ENCODE results near the gene MRPL3.
A peak's percentile ranks its signal among the peaks of the same experiment; 100 is the strongest.
"Not testable (repeated sequence)": the region's sequence is repeated elsewhere in the genome, so short reads cannot be mapped to it uniquely, and the experiment has no call there.

MRPL3 gene

DNA sequence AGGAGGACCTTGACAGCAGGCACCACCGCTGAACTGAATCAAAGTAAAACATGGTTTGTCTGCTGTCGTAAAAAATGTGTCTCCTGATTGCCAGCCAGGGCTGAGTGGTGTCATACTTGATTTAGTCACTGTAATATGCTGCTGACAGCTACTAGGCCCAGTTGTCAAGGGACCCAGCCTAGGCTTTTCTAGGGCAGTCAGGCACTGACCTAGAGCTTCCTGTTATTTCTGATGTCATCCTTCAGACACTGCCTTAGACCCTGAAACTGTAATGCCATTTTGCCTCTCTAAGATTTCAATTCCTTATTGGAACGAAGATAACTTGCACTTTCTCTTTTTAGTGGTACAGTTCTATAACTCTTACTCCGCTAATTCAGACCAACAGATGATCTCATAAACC, 2.6 kb upstream of the MRPL3 start:
- no peak for DNase-seq
- in situ Hi-C loops (cut with MboI; ENCODE audit: low pct_unique_long_range_greater_than_20kb, low sequenced_read_pairs), result no loop called here

DNA sequence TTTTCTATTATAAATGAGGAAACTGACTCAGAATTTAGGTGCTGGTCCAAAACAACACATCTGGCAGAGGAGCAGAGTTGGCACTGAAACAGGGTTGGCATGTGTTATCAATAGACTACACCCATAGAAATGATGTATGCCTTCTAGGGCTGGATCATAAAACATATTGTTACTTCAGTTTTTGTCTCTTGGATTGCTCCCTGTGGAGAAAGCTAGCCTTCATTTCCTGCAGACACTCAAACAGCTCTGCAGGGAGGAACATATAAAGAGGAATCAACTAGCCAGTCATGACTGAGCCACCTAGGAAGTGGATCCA, 507 bp upstream of the MRPL3 start:
- no peak for DNase-seq
- in situ Hi-C loops (cut with MboI; ENCODE audit: low pct_unique_long_range_greater_than_20kb, low sequenced_read_pairs), result no loop called here

DNA sequence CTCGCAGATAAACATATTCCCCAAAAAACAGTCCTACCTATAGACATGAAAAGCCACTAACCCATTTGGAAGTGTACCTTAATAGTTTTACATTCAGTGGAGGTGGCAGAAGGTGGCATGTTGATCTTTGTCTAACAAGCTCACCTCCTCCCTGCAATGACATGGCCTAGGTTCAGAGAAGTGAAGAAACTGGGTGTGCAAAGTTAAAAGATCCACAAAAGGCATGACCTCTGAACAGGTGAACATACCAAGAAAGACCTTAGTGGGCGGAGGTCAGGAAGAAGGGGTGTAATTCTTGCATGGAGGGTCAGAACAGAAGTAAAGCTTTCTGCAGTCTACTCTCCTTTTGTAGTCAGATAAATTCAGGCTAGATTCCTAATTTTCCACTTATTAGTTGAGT, 822 bp downstream of the MRPL3 start:
- in situ Hi-C loops (cut with MboI; ENCODE audit: low pct_unique_long_range_greater_than_20kb, low sequenced_read_pairs), result no loop called here
- DNase-seq, result peak; percentile 36

DNA sequence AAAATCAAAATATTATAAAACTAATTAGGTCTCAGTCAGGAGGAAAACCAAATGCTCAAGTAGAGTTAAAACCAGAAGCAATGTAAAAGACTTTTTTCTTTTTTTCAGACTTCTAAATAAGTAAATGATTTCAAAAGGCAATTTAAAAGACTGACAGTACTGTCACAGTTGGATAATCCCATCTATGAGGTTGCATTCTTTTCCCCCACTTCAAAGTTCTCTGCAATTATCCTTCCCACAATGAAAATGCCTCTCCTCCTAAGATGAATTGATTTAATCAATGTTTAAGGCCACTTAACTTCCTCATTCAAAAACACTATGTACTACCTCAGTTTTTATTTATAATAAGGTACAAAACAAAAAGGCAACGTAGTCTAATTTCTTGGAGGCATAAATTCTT, 8.1 kb downstream of the MRPL3 start:
- peak; percentile 10 for DNase-seq
- in situ Hi-C loops (cut with MboI; ENCODE audit: low pct_unique_long_range_greater_than_20kb, low sequenced_read_pairs), result no loop called here

DNA sequence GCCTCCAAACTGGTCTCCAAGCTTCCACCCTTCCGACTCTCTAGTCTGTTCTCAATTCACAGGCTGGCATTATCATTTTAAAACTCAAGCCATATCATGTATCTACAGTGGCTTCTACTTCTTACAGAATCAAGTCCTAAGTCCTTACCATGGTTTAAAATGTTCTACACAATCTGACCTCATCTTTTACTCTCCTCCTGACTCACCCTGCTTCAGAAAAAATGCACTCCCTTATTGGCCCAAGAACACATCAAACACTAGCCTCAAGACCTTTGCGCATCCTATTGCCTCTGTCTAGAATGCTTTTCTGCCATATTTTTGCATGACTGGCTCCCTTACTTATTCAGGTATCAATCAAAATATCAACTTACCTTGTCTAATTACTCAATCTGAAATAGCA, 11.0 kb downstream of the MRPL3 start:
- in situ Hi-C loops (cut with MboI; ENCODE audit: low pct_unique_long_range_greater_than_20kb, low sequenced_read_pairs), result no loop called here
- no peak for DNase-seq

DNA sequence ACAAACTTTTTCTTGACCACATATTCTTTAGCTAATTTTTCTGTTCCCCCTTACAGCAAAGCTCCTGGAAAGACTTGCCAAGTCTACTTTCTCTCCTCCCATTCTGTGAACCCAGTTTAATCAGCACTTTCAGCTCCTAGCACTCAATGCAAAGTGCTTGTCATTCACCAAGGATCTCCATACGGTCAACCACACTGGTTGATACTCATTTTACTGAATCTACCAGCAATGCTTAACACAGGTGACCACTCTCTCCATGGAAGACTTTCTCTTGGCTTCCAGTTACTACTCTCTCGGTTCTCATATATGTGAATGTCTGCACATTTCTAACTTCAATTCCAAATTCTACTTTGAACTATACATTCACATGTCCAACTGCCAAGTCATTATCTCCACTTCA, 11.7 kb downstream of the MRPL3 start:
- in situ Hi-C loops (cut with MboI; ENCODE audit: low pct_unique_long_range_greater_than_20kb, low sequenced_read_pairs), result no loop called here
- no peak for DNase-seq

DNA sequence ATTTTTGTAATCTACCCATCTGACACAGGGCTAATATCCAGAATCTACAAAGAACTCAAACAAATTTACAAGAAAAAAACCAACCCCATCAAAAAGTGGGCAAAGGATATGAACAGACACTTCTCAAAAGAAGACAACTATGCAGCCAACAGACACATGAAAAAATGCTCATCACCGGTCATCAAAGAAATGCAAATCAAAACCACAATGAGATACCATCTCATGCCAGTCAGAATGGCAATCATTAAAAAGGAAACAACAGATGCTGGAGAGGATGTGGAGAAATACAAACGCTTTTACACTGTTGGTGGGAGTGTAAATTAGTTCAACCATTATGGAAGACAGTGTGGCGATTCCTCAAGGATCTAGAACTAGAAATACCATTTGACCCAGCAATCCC, 16.2 kb downstream of the MRPL3 start:
- in situ Hi-C loops (cut with MboI; ENCODE audit: low pct_unique_long_range_greater_than_20kb, low sequenced_read_pairs); DNase-seq: not testable (repeated sequence)

DNA sequence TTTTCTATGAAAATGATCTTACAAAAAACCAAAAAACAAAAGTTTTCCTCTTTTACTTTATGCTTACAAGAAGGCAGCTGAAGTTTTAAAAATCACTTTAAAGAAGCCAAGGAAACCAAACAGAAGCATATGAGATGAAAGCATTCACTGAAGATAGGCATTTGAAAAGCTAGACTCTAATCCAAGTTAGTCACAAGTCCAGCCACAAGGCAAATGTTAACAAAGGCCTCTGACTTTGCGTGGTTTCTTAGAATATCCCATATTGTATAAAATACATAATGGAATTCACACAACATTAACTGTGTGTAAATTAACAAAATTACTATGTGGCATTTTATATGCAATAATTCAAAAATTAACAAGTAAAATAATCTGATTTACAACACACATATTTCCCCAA, 17.7 kb downstream of the MRPL3 start:
- in situ Hi-C loops (cut with MboI; ENCODE audit: low pct_unique_long_range_greater_than_20kb, low sequenced_read_pairs), result no loop called here
- DNase-seq, result no peak

DNA sequence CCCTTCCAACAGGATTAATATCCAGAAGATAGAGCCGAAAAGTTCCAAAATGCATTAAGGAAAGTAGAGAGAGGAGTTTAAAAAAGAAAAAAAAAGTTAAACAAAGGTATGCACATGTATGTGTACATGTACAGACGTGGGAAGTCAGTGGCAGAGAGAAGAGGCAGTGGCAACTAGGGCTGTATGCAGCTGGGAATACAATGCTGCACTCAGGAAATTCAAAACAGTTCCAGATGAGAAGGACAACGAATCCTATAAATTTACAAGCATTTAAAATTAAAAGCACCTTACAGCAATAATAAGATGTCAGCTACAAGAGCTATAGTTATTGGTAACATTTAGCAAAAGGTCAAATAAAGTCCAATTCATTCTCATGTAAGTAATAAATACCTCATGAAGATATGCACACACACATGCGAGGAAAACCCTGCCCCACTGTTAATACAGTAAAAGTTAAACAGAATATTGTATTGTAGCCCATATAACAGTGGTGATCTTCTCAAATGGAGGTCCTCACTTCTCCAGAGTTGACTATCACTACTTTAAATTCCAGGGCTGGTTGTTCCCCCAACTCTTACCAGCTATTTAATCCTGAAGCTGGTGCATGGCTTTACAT, 18.2 kb downstream of the MRPL3 start:
- in situ Hi-C loops (cut with MboI; ENCODE audit: low pct_unique_long_range_greater_than_20kb, low sequenced_read_pairs), result no loop called here
- no peak for DNase-seq

DNA sequence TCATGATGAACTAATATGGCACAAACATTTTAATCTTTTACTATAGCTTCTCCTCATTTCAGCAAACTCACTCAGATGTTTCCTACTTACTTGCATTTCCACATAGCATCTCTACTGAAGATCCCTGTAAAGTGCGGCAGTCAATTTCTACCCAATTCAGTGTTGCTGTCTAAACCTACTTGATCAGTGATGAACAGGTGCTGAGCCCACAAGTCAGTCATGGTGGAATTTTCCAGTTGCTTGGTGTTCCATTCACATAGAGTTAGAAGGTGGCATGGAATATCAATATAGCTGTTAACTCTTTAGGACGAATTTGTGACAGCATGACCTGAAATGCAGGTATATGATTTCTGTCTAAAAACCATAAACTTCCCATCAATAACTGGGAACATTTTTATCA, 22.7 kb downstream of the MRPL3 start:
- DNase-seq, result no peak
- in situ Hi-C loops (cut with MboI; ENCODE audit: low pct_unique_long_range_greater_than_20kb, low sequenced_read_pairs), result no loop called here

DNA sequence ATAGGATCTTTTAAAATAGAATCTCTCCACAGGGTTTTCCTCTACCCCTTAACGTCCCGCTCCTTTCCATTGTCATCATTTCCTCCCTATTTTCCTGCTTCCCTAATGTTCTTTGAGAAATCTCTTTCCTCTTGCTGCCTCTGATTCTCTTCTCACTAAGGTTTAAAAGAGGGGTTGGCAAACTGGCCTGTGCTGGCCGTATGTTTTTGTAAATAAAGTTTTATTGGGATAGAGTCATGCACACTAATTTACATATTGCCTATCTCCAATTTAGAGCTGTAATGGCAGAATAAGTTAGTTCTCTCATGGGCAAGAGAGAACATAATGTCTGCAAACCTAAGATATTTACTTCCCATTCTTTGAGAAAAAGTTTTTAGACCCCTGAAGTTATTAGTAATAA, 25.0 kb downstream of the MRPL3 start:
- DNase-seq, result no peak
- in situ Hi-C loops (cut with MboI; ENCODE audit: low pct_unique_long_range_greater_than_20kb, low sequenced_read_pairs), result no loop called here

DNA sequence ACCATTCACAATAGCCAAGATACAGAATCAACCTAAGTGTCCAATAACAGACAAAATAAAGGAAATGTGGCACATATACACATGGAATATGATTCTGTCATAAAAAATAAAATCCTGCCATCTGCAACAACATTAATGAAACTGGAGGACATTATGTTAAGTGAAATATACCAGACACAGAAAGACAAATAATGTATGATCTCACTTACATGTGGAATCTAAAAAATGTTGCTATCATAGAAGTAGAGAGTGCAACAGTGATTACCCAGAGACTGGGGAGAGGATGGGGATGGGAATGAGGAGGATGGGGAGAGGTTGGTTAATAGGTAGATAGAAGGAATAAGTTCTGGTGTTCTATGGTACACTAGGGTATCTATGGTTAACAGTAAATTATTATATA, 28.7 kb downstream of the MRPL3 start:
- in situ Hi-C loops (cut with MboI; ENCODE audit: low pct_unique_long_range_greater_than_20kb, low sequenced_read_pairs), result no loop called here
- DNase-seq, result no peak

DNA sequence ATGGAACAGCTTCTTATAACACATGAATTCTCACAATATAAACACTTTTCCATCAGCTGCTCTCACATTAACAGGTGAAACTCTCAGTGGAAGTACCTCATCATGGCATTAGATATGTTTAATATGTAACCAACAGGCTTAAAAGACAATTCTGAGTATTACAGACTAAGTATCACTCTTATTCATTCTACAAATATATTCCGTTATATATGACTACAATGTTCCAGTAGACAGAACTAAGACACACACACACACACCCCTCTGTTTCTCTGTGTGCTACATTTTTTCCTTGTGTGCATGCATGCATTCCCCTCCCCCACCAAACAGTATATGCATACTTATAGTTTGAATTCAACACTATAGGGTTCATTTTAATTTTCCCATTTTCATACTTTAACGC, 32.4 kb downstream of the MRPL3 start:
- in situ Hi-C loops (cut with MboI; ENCODE audit: low pct_unique_long_range_greater_than_20kb, low sequenced_read_pairs), result no loop called here
- DNase-seq, result no peak

DNA sequence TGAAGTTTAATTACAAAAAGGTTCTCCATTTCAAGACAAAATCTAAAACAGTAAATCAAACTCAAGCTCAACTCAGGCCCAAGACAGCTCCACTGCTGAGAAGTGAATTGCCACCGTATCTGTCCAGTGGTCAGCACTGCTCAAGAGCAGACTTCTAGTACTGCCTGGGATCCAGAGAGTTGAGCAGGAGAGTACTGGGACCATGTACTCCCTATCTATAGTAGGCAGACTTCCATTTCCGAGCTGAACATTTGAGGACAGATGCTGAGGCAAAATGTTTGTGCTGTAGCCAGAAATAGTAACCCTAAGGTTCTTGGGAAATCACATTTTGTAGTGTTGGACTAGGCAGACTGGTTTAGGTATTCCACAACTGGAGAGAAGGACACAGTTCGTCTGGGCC, 44.1 kb downstream of the MRPL3 start:
- DNase-seq, result no peak
- in situ Hi-C loops (cut with MboI; ENCODE audit: low pct_unique_long_range_greater_than_20kb, low sequenced_read_pairs), result no loop called here

DNA sequence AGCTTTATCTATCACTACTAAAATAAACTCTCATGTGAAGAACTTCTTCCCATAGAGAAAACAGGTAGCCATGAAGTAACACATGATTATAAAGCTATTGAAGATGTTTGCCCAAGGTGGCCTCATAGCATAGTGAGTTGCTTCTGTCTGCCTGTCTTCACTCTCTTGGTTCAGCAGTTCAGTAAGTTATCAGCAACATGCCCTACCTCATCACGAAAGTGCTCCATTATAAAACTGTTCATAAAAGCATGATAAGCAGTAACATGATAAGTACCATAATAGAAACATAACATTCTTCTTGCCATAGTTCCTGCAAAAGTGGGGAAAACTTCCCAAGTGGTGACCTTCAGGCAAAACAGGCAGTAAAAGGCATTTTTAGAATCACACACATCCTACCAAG, 45.6 kb downstream of the MRPL3 start:
- DNase-seq, result no peak
- in situ Hi-C loops (cut with MboI; ENCODE audit: low pct_unique_long_range_greater_than_20kb, low sequenced_read_pairs), result no loop called here

DNA sequence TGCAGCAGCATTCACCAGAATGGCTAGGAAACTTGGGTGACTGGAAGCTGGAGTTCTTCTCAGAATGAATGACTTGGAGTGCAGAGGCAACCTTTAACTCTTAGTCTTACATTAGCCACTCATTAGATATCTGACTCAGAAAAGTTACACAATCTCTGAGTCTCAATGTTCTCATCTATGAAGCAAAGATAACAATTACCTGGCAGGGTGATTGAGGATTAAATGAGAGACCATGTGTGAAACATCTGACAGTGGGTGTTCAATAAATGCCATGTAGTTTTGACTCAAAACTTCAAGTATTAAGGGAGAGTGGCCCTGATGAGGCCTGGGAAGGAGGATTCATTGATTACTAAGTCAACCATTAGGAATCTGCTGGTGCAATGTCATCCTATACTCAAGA, 48.3 kb downstream of the MRPL3 start:
- no peak for DNase-seq
- in situ Hi-C loops (cut with MboI; ENCODE audit: low pct_unique_long_range_greater_than_20kb, low sequenced_read_pairs), result no loop called here

DNA sequence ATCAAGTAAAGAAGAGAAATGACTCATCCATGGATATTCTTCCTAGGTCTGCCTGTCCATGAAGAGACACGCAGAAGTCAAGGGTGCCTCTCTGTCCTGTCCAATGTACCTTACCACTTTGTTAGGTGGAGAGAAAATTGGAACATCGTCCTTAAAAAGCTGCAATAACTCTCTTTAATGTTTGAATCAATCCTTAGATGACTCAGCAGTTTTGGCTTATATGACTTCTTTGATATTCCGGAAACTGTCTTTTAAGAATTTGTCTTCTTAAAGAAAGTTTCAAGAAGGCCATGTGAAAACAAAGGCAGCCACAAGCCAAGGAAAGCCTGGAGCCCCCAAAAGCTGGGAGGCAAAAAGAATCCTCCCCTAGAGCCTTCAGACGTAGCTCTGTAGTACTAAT, 49.2 kb downstream of the MRPL3 start:
- in situ Hi-C loops (cut with MboI; ENCODE audit: low pct_unique_long_range_greater_than_20kb, low sequenced_read_pairs), result no loop called here
- DNase-seq, result no peak

DNA sequence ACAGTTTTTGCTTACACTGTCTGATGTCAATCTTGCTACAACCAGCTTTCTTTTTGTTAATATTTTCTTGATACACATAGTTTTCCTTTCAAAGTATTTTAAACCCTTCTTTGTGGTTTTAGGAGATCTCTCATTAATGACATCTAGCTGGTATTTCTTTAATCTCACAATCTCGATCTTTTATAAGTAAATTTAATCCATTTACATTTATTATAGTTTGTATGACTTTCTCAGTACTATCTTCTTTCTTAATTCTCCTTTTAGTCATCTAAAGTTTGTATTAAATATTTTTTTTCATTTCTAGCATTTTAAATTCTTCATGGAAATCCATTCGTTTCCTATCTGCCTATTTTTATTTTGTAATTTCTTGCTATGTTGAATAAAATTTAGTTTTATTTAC, 55.4 kb downstream of the MRPL3 start:
- DNase-seq, result no peak
- in situ Hi-C loops (cut with MboI; ENCODE audit: low pct_unique_long_range_greater_than_20kb, low sequenced_read_pairs), result no loop called here

DNA sequence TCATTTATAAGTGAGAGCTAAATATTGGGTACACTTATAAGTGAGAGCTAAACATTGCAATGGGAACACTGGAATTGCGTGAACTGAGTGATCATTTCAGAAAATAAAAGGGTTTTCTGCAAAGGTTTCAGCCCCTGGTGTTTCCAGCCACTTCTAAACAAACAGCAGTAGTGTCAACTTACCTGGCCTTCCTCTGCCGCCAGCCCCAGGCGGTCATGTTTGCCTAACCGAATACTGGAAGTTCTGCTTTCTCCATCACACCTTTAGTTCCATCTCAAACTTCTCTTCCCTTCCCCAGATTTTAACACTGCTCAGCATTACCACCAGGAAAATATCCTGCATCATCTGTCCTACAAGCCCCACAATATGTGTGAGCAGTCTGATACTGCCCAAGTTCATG, 58.6 kb downstream of the MRPL3 start:
- DNase-seq, result no peak
- in situ Hi-C loops (cut with MboI; ENCODE audit: low pct_unique_long_range_greater_than_20kb, low sequenced_read_pairs), result no loop called here

DNA sequence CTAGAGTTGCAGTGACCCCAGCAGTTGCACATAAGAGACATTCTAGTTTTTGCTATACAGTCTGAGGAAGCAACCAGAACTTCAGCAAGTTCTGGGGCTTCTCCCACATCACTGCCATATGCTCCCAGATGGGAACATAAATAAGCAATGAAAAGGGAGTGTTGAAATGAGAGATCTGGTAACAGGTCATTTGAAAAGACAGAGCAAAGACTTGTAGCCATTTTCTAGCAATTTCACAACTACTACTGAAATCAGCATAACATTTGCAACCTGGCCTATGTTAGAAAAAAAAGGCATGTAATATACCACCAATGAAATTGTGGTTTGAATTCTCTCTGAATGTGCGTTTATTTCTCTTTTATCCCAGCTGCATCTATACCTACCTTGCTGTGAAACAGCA, 63.7 kb downstream of the MRPL3 start:
- in situ Hi-C loops (cut with MboI; ENCODE audit: low pct_unique_long_range_greater_than_20kb, low sequenced_read_pairs), result no loop called here
- no peak for DNase-seq

DNA sequence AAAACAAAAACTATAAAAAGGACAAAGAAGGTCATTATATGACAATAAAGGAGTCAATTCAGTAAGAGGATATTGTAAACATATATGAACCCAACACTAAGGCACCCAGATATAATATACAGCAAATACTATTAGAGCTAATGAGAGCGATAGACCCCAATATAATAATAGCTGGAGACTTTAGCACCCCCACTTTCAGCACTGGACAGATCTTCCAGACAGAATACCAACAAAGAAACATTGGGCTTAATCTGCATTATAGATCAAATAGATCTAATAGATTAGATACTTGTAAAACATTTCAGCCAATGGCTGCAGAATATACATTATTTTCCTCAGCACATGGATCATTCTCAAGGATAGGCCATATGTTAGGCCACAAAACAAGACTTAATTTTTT, 67.8 kb downstream of the MRPL3 start:
- DNase-seq, result no peak
- in situ Hi-C loops (cut with MboI; ENCODE audit: low pct_unique_long_range_greater_than_20kb, low sequenced_read_pairs), result no loop called here

DNA sequence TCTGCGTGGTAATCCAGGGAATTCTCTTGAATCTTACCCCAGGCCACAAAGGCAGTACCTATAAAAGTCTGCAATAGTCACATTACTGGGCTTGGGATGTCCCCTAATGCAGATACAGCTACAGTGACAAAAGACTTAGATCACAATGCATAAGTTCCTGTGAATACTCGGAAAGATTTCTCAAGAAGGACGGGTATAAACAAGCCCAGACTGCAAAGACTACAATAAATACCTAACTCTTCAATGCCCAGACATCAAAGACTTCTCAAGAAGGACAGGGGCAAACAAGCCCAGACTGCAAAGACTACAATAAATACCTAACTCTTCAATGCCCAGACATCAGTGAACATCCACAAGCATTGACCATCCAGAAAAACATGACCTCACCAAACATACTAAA, 70.3 kb downstream of the MRPL3 start:
- no peak for DNase-seq
- in situ Hi-C loops (cut with MboI; ENCODE audit: low pct_unique_long_range_greater_than_20kb, low sequenced_read_pairs), result no loop called here
